ENCODE results near the gene RFX4.

DNA sequence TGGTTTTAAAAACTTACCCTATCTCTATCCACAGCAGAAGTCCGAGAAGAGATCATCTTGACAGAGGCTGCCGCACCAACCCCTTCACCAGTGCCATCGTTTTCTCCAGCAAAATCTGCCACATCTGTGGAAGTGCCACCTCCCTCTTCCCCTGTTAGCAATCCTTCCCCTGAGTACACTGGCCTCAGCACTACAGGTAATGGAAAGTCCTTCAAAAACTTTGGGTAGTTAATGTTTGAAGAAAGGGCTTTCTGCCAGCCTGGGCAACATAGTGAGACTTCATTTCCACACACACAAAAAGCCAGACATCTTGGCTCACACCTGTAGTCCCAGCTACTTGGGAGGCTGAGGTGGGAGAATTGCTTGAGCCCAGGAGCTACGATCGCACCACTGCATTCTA is 150.1 kb downstream of the RFX4 start:
- TF ChIP-seq, protein P1, sequence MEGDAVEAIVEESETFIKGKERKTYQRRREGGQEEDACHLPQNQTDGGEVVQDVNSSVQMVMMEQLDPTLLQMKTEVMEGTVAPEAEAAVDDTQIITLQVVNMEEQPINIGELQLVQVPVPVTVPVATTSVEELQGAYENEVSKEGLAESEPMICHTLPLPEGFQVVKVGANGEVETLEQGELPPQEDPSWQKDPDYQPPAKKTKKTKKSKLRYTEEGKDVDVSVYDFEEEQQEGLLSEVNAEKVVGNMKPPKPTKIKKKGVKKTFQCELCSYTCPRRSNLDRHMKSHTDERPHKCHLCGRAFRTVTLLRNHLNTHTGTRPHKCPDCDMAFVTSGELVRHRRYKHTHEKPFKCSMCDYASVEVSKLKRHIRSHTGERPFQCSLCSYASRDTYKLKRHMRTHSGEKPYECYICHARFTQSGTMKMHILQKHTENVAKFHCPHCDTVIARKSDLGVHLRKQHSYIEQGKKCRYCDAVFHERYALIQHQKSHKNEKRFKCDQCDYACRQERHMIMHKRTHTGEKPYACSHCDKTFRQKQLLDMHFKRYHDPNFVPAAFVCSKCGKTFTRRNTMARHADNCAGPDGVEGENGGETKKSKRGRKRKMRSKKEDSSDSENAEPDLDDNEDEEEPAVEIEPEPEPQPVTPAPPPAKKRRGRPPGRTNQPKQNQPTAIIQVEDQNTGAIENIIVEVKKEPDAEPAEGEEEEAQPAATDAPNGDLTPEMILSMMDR (IDR thresholded peaks at IDR 0.05), result no peak
- TF ChIP-seq POLR2AphosphoS5 (IDR thresholded peaks at IDR 0.05), result no peak

Data from upper lobe of left lung (tissue), 4 donors.